ENCODE measurements around the gene CSTPP1.
"Not testable (repeated sequence)": the region's sequence is repeated elsewhere in the genome, so short reads cannot be mapped to it uniquely, and the experiment has no call there.

Gene CSTPP1

GRCh38 chr11:47052576-47052975 lies 116.0 kb downstream of the CSTPP1 start:
- DNase-seq = no peak

GRCh38 chr11:47055534-47055933 lies 119.0 kb downstream of the CSTPP1 start:
- DNase-seq = no peak

GRCh38 chr11:47056261-47056915 lies 119.8 kb downstream of the CSTPP1 start:
- DNase-seq = no peak

- DNase-seq = no peak
These were observed 120.8 kb downstream of the CSTPP1 start for GRCh38 chr11:47057365-47057764.

- DNase-seq = no peak
These were observed 124.2 kb downstream of the CSTPP1 start for GRCh38 chr11:47060807-47061206.

- no peak for DNase-seq
These were observed 125.0 kb downstream of the CSTPP1 start for GRCh38 chr11:47061429-47062178.

- DNase-seq = no peak
These were observed 126.2 kb downstream of the CSTPP1 start for GRCh38 chr11:47062736-47063135.

GRCh38 chr11:47067401-47067800 lies 130.8 kb downstream of the CSTPP1 start:
- DNase-seq = no peak

- DNase-seq = no peak
These were observed 134.2 kb downstream of the CSTPP1 start for GRCh38 chr11:47070769-47071168.

- no peak for DNase-seq
These were observed 134.8 kb downstream of the CSTPP1 start for GRCh38 chr11:47071341-47071740.

GRCh38 chr11:47071791-47072261 lies 135.3 kb downstream of the CSTPP1 start:
- no peak for DNase-seq

GRCh38 chr11:47078751-47079521 lies 142.4 kb downstream of the CSTPP1 start:
- no peak for DNase-seq

- not testable (repeated sequence) for DNase-seq
These were observed 144.2 kb downstream of the CSTPP1 start for GRCh38 chr11:47080775-47081174.

GRCh38 chr11:47083913-47084312 lies 147.4 kb downstream of the CSTPP1 start:
- no peak for DNase-seq

- DNase-seq = no peak
These were observed 151.2 kb downstream of the CSTPP1 start for GRCh38 chr11:47087801-47088200.

- no peak for DNase-seq
These were observed 157.0 kb downstream of the CSTPP1 start for GRCh38 chr11:47093541-47093940.

GRCh38 chr11:47096871-47097270 lies 160.3 kb downstream of the CSTPP1 start:
- DNase-seq = not testable (repeated sequence)

GRCh38 chr11:47098223-47098622 lies 161.7 kb downstream of the CSTPP1 start:
- not testable (repeated sequence) for DNase-seq

- no peak for DNase-seq
These were observed 162.8 kb downstream of the CSTPP1 start for GRCh38 chr11:47099214-47099917.

GRCh38 chr11:47099918-47100315 lies 163.4 kb downstream of the CSTPP1 start:
- no peak for DNase-seq

GRCh38 chr11:47101406-47101805 lies 164.8 kb downstream of the CSTPP1 start:
- no peak for DNase-seq

GRCh38 chr11:47104261-47104950 lies 167.8 kb downstream of the CSTPP1 start:
- DNase-seq = no peak
